GM21360 (cell line): Measurements from ENCODE around the gene ROR2.

Experiments used
- ATAC-seq: cut with Tn5 transposase; IDR thresholded peaks from one replicate; pipeline ENCODE4 v1.9.1; 2021; ENCODE audit warnings: mild to moderate bottlenecking, moderate library complexity; ENCODE audit not compliant: unreplicated experiment

The ROR2 gene

DNA sequence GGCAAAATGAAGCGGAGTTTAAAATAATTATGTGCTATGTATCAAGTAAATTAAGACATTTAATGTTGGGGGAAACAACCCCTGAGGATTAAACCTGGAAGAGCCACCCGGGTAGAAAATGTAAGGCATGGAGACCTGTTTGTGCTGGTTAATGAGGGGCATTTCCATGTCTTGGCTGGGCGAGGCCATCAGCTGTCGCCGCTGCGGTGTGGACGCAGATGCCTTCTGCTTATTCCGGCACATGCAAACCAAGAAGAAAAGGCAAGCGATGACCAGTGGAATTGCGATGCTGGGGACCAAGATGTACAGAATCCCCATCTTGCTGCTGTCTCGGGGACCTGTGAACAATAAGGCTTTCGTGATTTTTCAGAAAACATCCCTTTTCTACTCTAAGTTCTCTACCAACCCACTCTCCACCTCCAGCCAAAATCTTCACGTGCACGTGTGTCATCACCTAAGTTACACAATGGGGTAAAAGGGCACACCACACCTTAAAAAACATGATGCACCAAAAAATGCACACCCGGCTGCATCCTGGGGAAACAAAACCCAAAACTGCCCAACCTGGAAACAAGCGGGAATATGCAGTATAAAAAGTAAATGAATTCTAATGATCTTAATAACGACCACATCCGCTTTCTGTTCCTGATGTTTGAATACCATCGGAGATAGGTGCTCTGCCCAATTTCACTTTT lies 223.5 kb downstream of the ROR2 start:
- no peak for ATAC-seq

DNA sequence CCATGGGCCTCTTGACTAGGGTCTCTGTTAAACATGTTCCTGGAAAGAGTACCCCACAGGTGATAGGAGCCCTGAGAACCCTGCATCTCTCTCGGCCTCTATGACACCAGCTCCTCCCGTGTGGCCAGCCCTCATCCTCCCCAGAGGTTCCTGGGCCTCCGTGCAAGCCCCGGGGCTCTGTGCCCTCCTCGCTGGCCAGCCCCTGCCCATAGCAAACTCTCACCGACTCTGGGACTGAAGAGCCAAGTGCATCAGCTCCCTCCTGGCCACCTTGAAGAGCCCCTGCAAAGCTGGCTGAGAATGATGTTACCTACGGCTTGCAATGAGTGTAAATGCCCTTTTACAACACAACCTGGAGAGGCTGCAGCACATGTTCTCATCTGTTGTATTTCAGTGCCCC lies 224.4 kb downstream of the ROR2 start:
- no peak for ATAC-seq

DNA sequence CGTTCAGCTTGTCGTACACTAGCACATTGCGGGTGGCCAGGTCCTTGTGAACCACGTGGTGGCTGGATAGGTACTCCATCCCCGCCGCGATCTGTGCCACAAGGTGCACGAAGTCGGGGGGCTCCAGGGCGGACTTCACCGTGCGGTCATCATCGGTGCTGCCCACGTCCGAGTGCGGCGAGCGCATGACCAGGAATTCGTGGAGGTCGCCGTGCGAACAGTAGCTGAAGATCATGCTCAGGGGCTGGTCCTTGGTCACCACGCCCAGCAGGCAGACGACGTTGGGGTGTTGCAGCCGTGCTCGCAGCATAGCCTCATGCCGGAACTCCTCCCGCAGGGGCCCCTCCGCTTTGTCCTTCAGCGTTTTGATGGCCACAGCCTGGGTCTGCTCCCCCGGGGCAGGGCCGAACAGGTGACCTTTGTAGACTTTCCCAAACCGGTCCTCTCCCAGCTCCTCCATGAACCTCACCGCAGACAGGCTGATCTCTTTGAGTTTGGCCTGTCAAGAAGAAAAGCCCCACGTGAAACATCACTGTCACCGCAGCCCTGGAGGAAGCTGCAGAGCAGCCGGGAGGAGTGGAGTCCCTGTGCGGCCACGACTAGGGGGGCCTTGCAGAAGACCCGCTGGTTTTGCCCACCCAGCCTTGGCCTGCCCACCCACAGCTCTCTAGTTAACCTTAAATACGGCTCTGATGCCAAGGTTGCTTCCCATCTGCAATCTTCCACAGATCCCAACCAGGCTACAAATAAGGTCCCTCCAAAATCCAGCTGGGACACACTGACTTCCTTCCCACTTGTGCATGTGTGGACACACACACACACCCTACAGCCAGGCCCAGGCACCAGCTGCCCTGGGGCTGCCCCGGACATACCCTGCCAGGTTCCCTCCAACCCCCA lies 225.2 kb downstream of the ROR2 start:
- ATAC-seq: no peak

DNA sequence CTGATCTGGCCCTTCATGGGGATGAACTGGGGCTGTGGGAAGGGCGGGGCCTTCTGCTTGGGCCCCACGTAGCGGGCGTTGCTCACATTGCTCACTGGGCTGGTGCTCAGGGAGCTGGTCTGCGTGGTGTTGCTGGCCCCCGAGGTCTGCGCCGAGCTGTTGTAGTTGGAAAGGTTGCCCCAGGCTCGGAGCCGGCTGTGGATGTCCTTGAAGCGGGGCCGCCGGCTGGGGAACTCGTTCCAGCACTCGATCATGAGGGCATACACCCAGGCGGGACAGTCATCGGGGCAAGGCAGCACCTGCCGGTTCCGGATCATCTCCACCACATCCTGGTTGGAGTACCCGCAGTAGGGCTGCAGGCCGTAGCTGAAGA lies 226.0 kb downstream of the ROR2 start:
- no peak for ATAC-seq

DNA sequence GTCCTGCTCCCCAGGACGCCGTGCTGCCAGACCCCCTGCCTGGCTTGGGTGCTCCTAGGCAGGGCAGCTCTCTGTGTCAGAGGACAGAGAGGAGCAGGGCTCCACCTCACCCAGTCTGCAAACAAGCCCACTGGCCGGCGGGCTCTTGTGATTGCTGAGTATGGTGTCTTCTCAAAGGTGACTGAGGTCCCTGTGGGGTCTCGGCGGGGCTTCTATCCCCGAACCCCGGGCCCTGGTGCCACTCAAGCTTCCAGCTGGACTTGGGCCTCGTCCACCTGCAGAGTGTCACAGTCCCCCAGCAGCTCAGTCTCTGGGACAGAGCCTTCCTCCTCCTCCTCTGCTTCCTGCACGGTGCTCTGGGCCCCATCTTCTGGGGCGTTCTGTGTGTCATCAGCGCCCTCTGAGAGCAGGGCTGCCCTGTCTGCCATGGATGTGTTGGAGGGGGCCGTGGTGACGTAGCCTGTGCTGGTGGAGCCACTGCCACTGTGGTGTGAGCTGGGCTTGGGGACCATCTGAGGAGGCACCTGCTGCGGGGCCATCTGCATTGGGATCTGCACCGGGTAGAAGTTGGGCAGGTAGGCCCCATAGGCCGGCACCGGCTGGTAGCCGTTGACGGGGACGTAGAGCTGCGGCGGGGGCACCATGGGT lies 226.5 kb downstream of the ROR2 start:
- no peak for ATAC-seq

DNA sequence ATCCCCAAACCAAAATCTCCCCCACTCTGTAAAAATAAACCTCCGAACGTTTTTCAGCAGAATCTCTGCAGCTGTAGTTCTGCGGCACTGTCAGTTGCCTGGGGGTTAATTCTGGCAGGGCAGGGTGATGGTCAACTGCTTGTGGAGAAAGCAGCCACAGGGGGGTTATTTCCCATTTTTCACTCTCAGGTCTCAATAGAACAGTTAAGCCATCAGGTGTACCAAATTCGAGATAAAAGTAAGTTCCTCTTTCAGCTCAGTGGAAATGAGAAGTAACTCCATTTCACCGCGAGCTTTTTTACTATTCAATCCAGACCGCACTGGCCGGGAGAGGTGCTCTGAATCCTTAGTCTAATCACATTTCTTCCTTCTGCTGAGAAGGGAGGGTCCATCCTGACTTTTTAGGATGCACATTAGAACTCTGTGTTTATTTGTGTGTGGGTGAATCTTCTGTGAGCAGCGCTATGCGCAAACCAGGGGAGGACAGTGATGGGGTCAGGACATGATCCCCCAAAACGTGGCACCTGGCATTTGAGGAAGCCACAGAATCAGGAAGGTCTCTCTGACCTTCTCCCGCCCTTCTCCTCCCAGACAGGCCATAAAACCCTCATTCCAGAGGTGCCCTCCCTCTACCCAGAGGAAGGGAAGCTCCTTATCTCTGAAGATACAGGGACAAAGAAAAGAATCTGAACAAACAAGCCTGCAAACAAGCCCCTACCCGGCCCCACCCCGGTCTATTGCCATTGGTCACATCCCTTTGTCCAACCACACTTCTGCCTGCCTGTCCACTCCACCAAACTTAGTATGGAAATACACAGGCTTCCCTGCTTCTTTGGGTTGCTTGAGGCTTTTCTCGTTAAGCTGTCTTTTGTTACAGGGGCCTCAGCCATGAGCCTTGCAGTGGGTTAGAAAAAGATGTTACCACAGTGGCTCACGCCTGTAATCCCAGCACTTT lies 229.0 kb downstream of the ROR2 start:
- no peak for ATAC-seq

DNA sequence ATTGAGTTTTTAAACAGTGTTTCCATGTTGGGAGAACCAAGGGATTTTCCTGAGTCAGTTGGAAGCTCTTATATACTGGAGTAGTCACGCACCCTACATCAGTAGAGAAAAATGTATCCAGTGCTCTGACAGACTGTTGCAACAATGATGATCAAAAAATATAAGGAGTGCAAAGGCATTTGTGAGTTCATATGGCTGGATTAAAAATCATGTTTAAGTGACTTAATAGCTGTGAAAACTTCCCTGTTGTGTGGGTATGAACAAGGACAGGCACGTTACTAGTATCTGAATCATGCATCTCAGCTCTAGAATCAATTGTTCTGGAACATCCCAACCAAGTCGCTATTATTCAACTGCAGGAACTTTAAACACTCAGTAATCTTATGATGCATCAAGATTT lies 229.7 kb downstream of the ROR2 start:
- no peak for ATAC-seq

DNA sequence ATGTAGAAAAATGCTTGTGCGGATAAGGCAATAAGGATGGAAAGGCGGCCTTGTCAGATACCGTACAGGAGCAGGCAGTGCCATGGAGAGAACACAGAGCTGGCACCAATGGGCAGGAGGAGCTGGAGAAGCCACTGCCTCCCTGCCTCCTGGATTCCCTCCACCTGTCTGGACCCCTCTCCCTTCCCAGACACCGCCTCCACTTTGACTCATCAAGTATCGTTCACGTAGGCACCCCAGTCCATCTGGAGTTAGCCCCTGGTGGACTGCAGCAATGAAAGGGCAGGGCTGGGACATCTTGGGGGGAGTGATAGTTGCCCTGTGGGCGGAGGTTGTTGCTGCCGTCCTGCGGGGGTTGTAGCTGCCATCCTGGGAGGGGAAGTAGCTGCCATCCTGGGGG lies 232.0 kb downstream of the ROR2 start:
- no peak for ATAC-seq

DNA sequence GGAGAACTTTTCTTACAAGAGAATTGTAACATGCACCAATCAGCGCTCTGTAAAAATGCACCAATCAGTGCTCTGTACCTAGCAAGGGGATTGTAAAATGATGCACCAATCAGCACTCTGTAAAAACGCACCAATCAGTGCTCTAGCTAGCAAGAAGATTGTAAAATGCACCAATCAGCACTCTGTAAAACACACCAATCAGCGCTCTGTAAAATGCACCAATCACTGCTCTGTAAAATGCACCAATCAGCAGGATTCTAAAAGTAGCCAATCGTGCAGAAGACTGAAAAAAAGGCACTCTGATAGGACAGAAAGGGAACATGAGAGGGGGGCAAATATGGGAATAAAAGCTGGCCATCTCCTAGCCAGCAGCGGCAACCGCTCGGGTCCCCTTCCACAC lies 233.2 kb downstream of the ROR2 start:
- no peak for ATAC-seq

DNA sequence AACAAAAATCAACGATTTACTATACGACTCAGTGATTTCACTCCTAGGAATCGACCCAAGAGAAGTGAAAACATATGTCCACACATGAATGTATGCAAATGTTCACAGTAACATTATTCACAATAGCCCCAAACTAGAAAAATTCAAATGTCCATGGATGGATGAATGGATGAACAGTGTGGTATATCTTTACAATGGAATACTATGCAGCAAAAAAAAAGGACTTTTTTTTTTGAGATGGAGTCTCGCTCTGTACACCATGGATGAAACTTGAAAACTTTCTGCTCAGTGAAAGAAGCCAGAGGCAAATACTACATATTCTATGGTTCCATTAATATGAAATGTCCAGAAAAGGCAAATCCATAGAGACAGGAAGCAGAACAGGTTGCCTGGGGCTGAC lies 233.8 kb downstream of the ROR2 start:
- no peak for ATAC-seq

DNA sequence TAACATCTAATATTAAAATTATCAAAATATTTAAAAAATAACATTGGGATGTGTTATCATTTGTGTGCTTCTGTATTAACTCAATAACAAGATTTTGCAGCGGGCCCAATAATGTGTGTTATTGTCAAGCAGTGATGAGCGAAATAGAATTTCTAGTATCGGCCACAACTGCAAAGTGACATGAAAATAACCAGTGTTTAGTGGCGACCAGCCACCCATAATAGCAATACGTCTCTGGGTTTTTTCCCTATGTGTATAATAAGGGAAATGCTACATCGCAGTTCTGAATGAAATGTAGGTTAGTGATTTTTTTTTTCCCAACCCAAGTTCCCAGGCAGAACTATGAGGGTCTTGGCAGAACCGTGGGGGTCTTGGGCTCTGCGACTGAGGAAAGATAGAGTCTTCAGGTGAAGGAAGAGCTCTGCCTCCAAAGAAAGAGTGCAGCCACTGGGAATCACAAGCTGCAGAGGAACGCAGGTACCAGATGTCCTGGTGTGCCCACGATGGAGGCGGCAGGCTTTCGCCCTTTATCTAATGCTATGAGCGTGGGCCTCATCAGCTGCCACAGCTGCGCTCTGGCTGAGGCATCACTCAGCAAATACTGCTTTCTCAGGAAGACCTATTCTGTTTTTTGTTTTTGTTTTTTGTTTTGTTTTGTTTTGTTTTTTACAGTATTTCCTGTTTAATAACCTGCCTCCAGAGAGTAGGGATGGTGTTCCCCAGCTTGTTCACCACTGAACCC lies 235.0 kb downstream of the ROR2 start:
- no peak for ATAC-seq

DNA sequence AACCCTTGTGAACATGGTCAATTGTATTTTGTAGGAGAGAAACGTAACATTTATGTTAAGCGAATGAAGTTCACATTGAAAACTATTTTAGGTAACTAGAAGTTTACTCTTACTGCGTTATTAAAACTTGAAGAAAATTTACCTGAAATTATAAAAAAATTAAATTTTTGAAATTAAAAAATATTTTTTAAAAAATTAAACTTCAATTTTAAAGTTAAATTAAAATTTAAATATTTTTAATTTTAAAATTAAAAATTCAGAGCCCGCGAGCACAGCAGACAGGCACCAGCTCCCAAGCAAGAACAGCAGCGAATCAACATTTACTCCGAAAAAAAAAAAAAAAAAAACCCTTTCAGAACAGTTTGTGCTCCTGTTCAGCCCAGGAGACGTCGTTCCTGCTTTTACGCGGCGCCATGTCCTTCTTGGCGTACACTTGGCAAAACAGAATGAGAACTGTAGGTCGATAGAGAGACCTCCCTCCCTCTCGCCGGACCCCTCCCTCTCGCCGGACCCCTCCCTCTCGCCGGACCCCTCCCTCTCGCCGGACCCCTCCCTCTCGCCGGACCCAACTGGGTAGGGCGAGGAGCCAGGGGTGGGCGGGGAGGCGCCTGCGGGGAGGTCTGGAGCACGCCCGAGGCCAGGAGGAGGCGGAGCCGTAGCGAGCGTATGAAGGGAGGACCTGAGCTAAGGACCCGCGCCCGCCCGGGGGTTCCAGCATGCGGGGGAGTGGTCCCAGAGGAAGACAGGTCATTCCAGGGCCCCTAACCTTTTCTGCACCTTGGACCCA lies 235.8 kb downstream of the ROR2 start:
- no peak for ATAC-seq

DNA sequence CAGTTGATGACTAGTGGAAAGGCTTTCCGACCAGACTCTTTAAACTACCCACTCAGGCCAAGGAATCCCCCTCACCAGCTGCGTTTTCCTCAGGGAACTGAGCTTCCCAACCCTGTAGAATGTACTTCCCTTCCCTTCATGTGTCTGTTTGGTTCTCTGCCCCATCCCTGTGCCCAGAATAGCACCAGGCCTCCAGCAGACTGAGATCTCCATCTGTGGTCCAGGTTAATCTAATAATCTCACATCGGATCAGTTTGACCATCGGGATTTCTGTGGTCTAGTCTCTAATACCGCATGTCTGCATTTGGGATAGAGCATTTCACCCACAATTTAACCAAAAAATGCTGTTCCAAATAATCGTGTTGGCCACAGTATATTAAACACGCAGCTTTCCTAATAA lies 237.2 kb downstream of the ROR2 start:
- no peak for ATAC-seq

DNA sequence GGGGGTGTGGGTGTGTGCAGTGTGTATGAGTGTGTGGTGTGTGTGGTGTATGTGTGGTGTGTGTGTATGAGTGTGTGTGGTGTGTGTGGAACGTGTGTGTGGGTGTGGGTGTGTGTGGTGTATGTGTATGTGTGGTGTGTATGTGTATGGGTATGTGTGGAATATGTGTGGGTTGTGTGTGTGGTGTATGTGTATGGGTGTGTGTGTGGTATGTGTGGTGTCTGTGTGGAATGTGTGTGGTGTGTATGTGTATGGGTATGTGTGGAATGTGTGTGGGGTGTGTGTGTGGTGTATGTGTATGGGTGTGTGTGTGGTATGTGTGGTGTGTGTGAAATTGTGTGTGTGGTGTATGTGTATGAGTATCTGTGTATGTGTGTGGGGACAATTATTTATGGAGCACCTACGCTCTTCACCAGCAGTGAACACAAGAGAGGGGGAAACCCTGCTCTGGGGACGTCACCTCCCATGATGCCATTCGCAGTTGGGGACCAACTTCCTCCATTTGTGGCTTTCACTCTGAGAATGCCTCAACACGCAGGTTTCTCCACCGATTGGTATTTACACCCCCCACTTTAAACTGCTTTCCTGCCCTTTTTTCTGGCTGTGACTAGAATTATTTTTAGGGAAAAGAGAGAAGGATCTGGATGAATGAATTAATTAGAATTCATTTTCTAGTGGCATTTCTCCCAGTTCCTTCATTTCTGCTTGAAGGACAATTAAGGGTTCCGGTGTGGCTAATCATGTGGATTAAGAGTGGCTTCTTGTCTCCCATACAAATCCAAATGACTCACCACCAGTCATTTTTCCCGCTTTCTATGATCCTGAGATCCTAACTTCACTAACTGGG lies 238.1 kb downstream of the ROR2 start:
- ATAC-seq: peak; percentile 84

DNA sequence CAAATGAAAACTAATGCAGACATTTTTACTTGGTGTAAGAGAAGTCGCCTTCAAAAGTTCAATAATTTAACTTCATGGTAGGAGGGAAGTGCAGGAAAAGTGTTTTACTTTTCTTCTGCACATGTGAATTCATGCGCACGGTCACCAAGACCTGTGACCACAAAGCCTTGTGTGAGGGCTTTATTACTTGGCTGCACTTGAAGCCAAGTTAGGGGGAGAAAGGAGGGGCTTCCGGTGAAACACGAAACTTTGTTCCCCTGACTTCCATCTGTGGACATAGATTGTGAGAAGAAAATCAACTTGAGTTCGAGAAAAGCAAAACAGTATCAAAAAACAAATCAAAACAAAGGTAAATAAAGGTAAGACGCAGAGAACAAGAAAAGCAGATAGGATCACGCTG lies 239.9 kb downstream of the ROR2 start:
- ATAC-seq: no peak

DNA sequence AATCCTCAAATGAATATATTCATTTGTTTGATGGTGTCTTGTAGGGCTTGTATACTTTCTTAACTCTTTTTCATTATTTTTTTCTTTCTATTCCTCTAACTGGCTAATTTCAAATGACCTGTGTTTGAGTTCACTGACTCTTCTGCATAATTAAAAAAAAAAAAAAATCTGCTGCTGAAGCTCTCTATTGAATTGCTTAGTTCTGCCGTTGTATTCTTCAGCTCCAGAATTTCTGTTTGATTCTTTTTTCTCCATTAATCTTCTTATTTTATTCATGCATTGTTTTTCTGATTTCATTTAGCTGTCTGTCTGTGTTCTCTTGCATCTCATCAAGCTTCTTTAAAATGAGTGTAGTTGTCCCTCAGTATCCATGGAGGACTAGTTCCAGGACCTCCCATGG lies 244.6 kb downstream of the ROR2 start:
- no peak for ATAC-seq

DNA sequence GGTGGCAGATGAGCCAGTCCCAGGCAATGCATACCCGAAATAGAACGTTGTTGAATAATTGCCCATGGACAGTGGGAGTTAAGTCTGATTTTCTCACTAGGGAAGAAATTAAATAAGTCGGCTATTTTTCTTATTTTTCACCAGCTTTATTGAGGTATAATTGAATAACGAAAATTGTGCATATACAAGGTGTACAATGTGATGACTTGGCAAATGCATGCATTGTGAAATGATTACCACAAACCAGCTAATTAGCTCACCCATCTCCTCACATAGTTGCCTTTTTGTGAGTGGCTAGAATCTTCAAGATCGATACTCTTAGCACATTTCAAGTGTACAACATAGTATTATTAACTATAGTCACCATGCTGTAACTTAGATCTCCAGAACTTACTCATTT lies 249.6 kb downstream of the ROR2 start:
- ATAC-seq: no peak

DNA sequence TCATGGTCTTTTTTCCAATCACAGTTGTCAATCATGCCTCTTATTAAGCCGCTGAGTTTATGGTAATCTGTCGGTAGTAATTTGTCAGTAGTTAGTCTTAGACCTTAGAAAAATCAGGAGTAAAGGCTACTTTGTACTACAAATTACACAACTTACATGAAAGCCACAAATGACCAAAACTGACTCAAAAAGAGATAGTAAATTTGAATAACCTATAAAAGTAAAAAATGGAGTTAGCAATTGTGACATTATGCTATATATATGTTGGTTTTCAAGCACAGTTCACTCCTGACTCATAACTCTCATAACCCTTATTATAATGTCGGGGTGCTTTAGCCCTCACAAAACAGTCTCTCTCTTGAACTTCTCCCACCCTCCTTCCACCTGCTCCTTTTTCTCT lies 251.8 kb downstream of the ROR2 start:
- no peak for ATAC-seq
